Spleen (tissue), 7 donors: Measurements from ENCODE around the gene RIPK4.

ENCODE experiments used
- CTCF ChIP-seq, 11 experiments: fragments of 200-600 bp in 7 of 11; fragments of 450-650 bp in 4 of 11; sonication (generic) in 4 of 11; IDR thresholded peaks in 8 of 11; conservative IDR thresholded peaks in 3 of 11; 1 replicate in 7 of 11; 2 replicates in 4 of 11; pipeline versions ENCODE4 v1.4.0 to v1.8.0; 2016 to 2021; ENCODE audit warnings: antibody characterized with exemption in 11 of 11, inconsistent platforms in 4 of 11, mild to moderate bottlenecking in 1 of 11
- POLR2A ChIP-seq, 3 donors: fragments of 450-650 bp; IDR thresholded peaks; one replicate each; pipeline ENCODE4 v1.5.1; 2017; ENCODE audit warnings: antibody characterized with exemption in 3 of 3, mild to moderate bottlenecking in 1 of 3
- POLR2AphosphoS5 ChIP-seq, 3 donors: sonication (generic); formaldehyde crosslinking; IDR thresholded peaks; one replicate each; pipeline ENCODE4 v1.5.1; 2017; ENCODE audit warnings: antibody characterized with exemption in 3 of 3
- donor health status: DM: no; HTN: no; CAD: no; lungs with moderate emphysema.
- donor health status: DM: no; HTN: no; CAD: no.
- donor health status: DM: no; HTN: no; CAD: no.

- TF ChIP-seq POLR2AphosphoS5 (IDR thresholded peaks at IDR 0.05) (no peak), CTCF (IDR thresholded peaks at IDR 0.05 in 8 of 11, conservative IDR thresholded peaks at IDR 0.05 in 3 of 11) (no peak), POLR2A (IDR thresholded peaks at IDR 0.05) (no peak)
These were observed 43.2 kb upstream of the RIPK4 start for GRCh38 chr21:41809891-41810596.
